HG03095 (cell line): Measurements from ENCODE around the gene TECPR2.
"Not testable (repeated sequence)": the region's sequence is repeated elsewhere in the genome, so short reads cannot be mapped to it uniquely, and the experiment has no call there.

Source experiments
- ATAC-seq: cut with Tn5 transposase; IDR thresholded peaks from one replicate; pipeline ENCODE4 v1.9.1; 2021; ENCODE audit warnings: moderate library complexity; ENCODE audit not compliant: unreplicated experiment

Gene TECPR2

GRCh38 chr14:102524451-102525218, 161.9 kb downstream of the TECPR2 start:
- ATAC-seq: peak; percentile 96

GRCh38 chr14:102525219-102525928, 162.6 kb downstream of the TECPR2 start:
- peak; percentile 16 for ATAC-seq

GRCh38 chr14:102525929-102526497, 163.3 kb downstream of the TECPR2 start:
- no peak for ATAC-seq

GRCh38 chr14:102528431-102529170, 165.9 kb downstream of the TECPR2 start:
- ATAC-seq: no peak

GRCh38 chr14:102530828-102531478, 168.2 kb downstream of the TECPR2 start:
- no peak for ATAC-seq

- ATAC-seq: no peak
These were observed 169.5 kb downstream of the TECPR2 start for GRCh38 chr14:102532204-102532658.

- ATAC-seq: no peak
These were observed 175.3 kb downstream of the TECPR2 start for GRCh38 chr14:102537981-102538601.

- ATAC-seq: no peak
These were observed 176.1 kb downstream of the TECPR2 start for GRCh38 chr14:102538602-102539543.

GRCh38 chr14:102539544-102540314, 177.0 kb downstream of the TECPR2 start:
- ATAC-seq: no peak

GRCh38 chr14:102540315-102541028, 177.7 kb downstream of the TECPR2 start:
- ATAC-seq: no peak

- ATAC-seq: not testable (repeated sequence)
These were observed 178.3 kb downstream of the TECPR2 start for GRCh38 chr14:102541029-102541491.

- ATAC-seq: no peak
These were observed 179.0 kb downstream of the TECPR2 start for GRCh38 chr14:102541771-102542170.

- ATAC-seq: no peak
These were observed 181.5 kb downstream of the TECPR2 start for GRCh38 chr14:102544046-102544746.

- no peak for ATAC-seq
These were observed 182.2 kb downstream of the TECPR2 start for GRCh38 chr14:102544747-102545460.

GRCh38 chr14:102545461-102546265, 182.9 kb downstream of the TECPR2 start:
- ATAC-seq: no peak
